Ascending aorta (tissue), 2 donors: ENCODE data around the gene SEMA5B. TPM values are rescaled to one million over a fixed set of nuclear protein-coding genes. Genes with fewer than 3 reads are reported as not detected.

Experiments
- DNase-seq, 2 donors: peaks; one replicate each; pipeline ENCODE4 v3.0.0-alpha.2; 2019; ENCODE audit warnings: low spot score in 2 of 2
- H3K27ac ChIP-seq, 2 donors: fragments of 200-600 bp; sonication (generic); one replicate each; pipeline ENCODE4 v1.5.1; 2016 to 2017; ENCODE audit warnings: mild to moderate bottlenecking in 1 of 2
- H3K27me3 ChIP-seq: fragments of 200-600 bp; sonication (generic); one replicate; pipeline ENCODE4 v1.5.1; 2017
- H3K36me3 ChIP-seq, 2 donors: fragments of 200-600 bp; sonication (generic); one replicate each; pipeline ENCODE4 v1.5.1; 2016
- H3K4me1 ChIP-seq, 2 donors: fragments of 200-600 bp; sonication (generic); one replicate each; pipeline ENCODE4 v1.5.1; 2016 to 2017; ENCODE audit warnings: mild to moderate bottlenecking in 1 of 2
- H3K4me3 ChIP-seq, 2 donors: fragments of 200-600 bp; sonication (generic); one replicate each; pipeline ENCODE4 v1.5.1; 2016 to 2017; ENCODE audit warnings: mild to moderate bottlenecking in 1 of 2
- H3K9me3 ChIP-seq, 2 donors: fragments of 200-600 bp; sonication (generic); one replicate each; pipeline ENCODE4 v1.5.1; 2016
- CTCF ChIP-seq, 3 experiments: fragments of 200-600 bp in 2 of 3; fragments of 450-650 bp in 1 of 3; sonication (generic) in 2 of 3; IDR thresholded peaks; one replicate each; pipeline ENCODE4 v1.5.1; 2016 to 2019; ENCODE audit warnings: antibody characterized with exemption in 3 of 3, mild to moderate bottlenecking in 1 of 3, moderate library complexity in 1 of 3
- intact Hi-C: fragments of 100-400 bp; cut with DNase I; formaldehyde crosslinking; loops from one replicate; pipeline ENCODE4 v1.15.1; 2023
- total RNA-seq: library from RNA; depleted of rRNA; stranded (reverse); fragments of >200 nt; gene quantifications from one replicate; pipeline ENCODE4 v1.1.0, GENCODE V29; 2016

Gene SEMA5B
- total RNA-seq, 1 donor from 2014 or later: 0.85 TPM

DNA sequence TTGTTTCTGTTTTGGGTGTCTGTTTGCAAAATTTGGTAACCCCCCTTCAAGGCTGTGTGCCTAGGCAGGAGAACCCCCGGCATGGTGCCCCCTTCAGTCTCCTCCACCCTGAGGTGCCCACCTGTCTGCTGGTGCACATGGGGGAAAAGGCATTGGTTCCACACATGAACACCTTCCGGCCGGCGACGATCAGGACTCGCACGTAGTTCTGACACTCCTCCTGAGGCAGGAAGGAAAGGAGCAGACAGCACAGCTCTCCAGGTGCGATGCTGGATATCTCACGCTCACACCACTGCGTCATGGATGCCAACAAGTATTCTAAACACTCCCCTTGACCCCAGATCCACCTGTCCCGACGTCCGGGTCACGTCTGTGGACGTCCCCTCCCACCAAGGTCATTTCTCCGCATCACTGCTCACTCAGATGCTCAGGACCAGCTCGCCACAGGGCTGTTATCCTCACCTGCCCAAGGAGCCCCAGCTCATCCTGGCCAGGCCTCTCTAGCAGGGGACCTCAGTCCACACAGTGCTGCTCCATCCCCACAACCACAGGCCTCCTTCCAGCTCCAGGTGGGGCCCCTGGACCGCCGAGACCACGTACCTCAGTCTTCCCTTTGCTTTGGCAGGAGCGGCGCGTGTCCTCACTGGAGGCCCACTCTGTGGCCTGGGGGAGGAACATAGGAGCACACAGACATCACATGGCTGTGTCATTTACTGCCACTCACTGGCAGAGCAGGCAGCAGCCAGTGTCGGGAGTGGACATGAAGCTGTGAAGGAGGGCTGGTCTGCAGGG lies 99.0 kb downstream of the SEMA5B start:
- Histone ChIP-seq H3K4me1 (no peaks in the 10 kb centered on the region), H3K27ac (no peak overlapping the region), H3K4me3 (no peak overlapping the region), H3K9me3 (no peaks in the 10 kb centered on the region), H3K36me3 (no peaks in the 10 kb centered on the region), H3K27me3 (no peaks in the 10 kb centered on the region)
- DNase-seq: no peak
- intact Hi-C loops: no loop called here
- no peak for TF ChIP-seq CTCF (IDR thresholded peaks at IDR 0.05)

DNA sequence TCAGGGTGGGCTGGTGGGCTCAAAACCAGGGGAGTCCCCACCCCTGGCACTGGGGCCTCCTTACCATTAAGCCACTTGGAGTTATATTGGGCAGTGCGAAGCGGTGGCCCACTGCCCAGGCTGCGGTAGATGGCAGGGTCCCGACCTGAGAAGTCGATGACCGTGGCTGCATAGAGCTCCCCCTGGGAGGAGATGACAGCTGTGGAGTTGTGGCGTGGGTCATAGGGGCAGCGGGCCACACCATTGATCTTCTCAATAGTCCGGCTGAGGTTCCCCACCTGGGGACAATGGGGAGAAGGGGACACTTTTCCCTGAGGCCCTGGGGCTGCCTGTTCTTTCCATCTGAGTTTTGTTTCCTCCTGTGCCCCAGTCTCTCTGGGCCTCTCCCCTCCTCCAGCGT lies 99.8 kb downstream of the SEMA5B start:
- H3K27ac ChIP-seq: no peak overlapping the region
- no peak overlapping the region for H3K4me3 ChIP-seq
- H3K9me3 ChIP-seq: no peaks in the 10 kb centered on the region
- DNase-seq: no peak
- TF ChIP-seq CTCF (IDR thresholded peaks at IDR 0.05): no peak
- intact Hi-C loops: no loop called here
- H3K4me1 ChIP-seq: no peaks in the 10 kb centered on the region
- H3K36me3 ChIP-seq: no peaks in the 10 kb centered on the region
- H3K27me3 ChIP-seq: no peaks in the 10 kb centered on the region

- no peaks in the 10 kb centered on the region for H3K36me3 ChIP-seq
- intact Hi-C loops: no loop called here
- no peak for TF ChIP-seq CTCF (IDR thresholded peaks at IDR 0.05)
Measured at GRCh38 chr3:122926811-122927210, 100.8 kb downstream of the SEMA5B start.

GRCh38 chr3:122926322-122926721 lies 101.2 kb downstream of the SEMA5B start:
- no peaks in the 10 kb centered on the region for H3K36me3 ChIP-seq
- peak in 1 of 2 donors; percentile 51 for DNase-seq
- H3K27me3 ChIP-seq: no peaks in the 10 kb centered on the region
- no peaks in the 10 kb centered on the region for H3K9me3 ChIP-seq
- H3K27ac ChIP-seq: no peak overlapping the region
- intact Hi-C loops: no loop called here
- no peaks in the 10 kb centered on the region for H3K4me1 ChIP-seq
- no peak overlapping the region for H3K4me3 ChIP-seq
- no peak for TF ChIP-seq CTCF (IDR thresholded peaks at IDR 0.05)

More at GRCh38 chr3:122926811-122927210, 100.8 kb downstream of the SEMA5B start:
- DNase-seq: no peak
- no peaks in the 10 kb centered on the region for H3K27me3 ChIP-seq
- no peak overlapping the region for H3K4me3 ChIP-seq
- H3K4me1 ChIP-seq: no peaks in the 10 kb centered on the region
- H3K9me3 ChIP-seq: no peaks in the 10 kb centered on the region
- H3K27ac ChIP-seq: no peak overlapping the region

- no peak for TF ChIP-seq CTCF (IDR thresholded peaks at IDR 0.05)
- Histone ChIP-seq H3K4me3 (no peak overlapping the region), H3K9me3 (no peaks in the 10 kb centered on the region), H3K36me3 (no peaks in the 10 kb centered on the region), H3K27me3 (no peaks in the 10 kb centered on the region), H3K27ac (no peak overlapping the region), H3K4me1 (no peaks in the 10 kb centered on the region)
- DNase-seq: peak in 1 of 2 donors; percentile 37
- intact Hi-C loops: no loop called here
Measured at GRCh38 chr3:122925756-122926155, 101.8 kb downstream of the SEMA5B start.
